Esophagus squamous epithelium (tissue), 4 donors: Measurements from ENCODE around the gene CDCP1.

Experiments used
- CTCF ChIP-seq, 6 experiments: fragments of 450-650 bp in 4 of 6; fragments of 200-600 bp in 2 of 6; sonication (generic) in 2 of 6; IDR thresholded peaks; one replicate each; pipeline ENCODE4 v1.5.1; 2016 to 2019; ENCODE audit warnings: antibody characterized with exemption in 6 of 6, mild to moderate bottlenecking in 4 of 6, moderate library complexity in 4 of 6
- POLR2A ChIP-seq, 4 donors: fragments of 450-650 bp; IDR thresholded peaks; one replicate each; pipeline ENCODE4 v1.6.1; 2017; ENCODE audit warnings: antibody characterized with exemption in 4 of 4, mild to moderate bottlenecking in 4 of 4, moderate library complexity in 3 of 4

GRCh38 chr3:45071075-45071474, 75.1 kb downstream of the CDCP1 start:
- TF ChIP-seq CTCF (IDR thresholded peaks at IDR 0.05) (no peak), POLR2A (IDR thresholded peaks at IDR 0.05) (no peak)
